HG02588 (cell line): ENCODE measurements around the gene ALDH5A1.

ENCODE experiments used
- ATAC-seq: cut with Tn5 transposase; IDR thresholded peaks from one replicate; pipeline ENCODE4 v1.9.1; 2021; ENCODE audit warnings: mild to moderate bottlenecking, moderate library complexity; ENCODE audit not compliant: unreplicated experiment

The ALDH5A1 gene

GRCh38 chr6:24565196-24565595, 70.4 kb downstream of the ALDH5A1 start:
- no peak for ATAC-seq

- ATAC-seq: no peak
Observed at GRCh38 chr6:24566020-24566767, 71.4 kb downstream of the ALDH5A1 start.

GRCh38 chr6:24568683-24569082, 73.9 kb downstream of the ALDH5A1 start:
- no peak for ATAC-seq

- no peak for ATAC-seq
Observed at GRCh38 chr6:24569811-24570210, 75.0 kb downstream of the ALDH5A1 start.

- no peak for ATAC-seq
Observed at GRCh38 chr6:24571361-24571760, 76.6 kb downstream of the ALDH5A1 start.

- ATAC-seq: peak; percentile 50
Observed at GRCh38 chr6:24574809-24575208, 80.0 kb downstream of the ALDH5A1 start.

- ATAC-seq: no peak
Observed at GRCh38 chr6:24576447-24576846, 81.7 kb downstream of the ALDH5A1 start.

- peak; percentile 64 for ATAC-seq
Observed at GRCh38 chr6:24581084-24581669, 86.4 kb downstream of the ALDH5A1 start.

- ATAC-seq: peak; percentile 46
Observed at GRCh38 chr6:24583463-24584381, 89.0 kb downstream of the ALDH5A1 start.

- ATAC-seq: no peak
Observed at GRCh38 chr6:24584382-24584720, 89.6 kb downstream of the ALDH5A1 start.
